ENCODE results near the gene SLC26A11. TPM values are rescaled to one million over a fixed set of nuclear protein-coding genes. Genes with fewer than 3 reads are reported as not detected.

SLC26A11 gene
- total and polyA plus RNA-seq, 8 donors, result 2.3 to 93.3 (median 7.9) TPM

DNA sequence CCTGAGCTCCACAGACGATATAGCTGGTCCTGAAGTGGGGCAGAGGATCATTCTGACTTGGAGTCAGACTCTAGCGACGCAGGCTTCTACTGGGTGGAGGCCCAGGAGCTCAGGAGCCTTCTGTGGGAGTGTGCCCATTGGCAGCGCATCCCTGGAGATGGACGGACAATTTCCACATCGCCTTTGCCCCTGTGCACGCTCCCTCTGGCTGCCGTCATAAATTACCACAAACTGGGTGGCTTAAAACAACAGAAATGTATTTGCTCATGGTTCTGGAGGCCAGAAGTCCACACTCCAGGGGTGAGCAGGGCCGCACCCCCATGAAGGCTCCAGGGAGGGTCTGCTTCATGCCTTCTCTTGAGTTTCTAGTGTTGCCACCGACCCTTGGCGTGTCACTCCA, 43.5 kb upstream of the SLC26A11 start:
- DNase-seq, result no peak
- no peak overlapping the region for H3K27ac ChIP-seq
- H3K36me3 ChIP-seq, result no peaks in the 10 kb centered on the region
- H3K4me3 ChIP-seq, result no peak overlapping the region
- H3K27me3 ChIP-seq, result peaks cover 0 to 6% (median 0%) of the 10 kb centered on the region in 3 donors
- no peaks in the 10 kb centered on the region for H3K9me3 ChIP-seq
- peaks cover 0 to 4% (median 0%) of the 10 kb centered on the region in 4 donors for H3K4me1 ChIP-seq
- 88 to 92% (median 89%) methylated on average over 11 of the region's 11 CpGs for WGBS, 5 donors
- intact Hi-C loops (cut with DNase I; ENCODE audit: low total_unique reads), result no loop called here
- TF ChIP-seq POLR2AphosphoS5 (IDR thresholded peaks at IDR 0.05), result no peak
- no peak for TF ChIP-seq POLR2A (IDR thresholded peaks at IDR 0.05)
- no peak for TF ChIP-seq CTCF (IDR thresholded peaks at IDR 0.05)
- TF ChIP-seq EP300 (IDR thresholded peaks at IDR 0.05), result no peak

DNA sequence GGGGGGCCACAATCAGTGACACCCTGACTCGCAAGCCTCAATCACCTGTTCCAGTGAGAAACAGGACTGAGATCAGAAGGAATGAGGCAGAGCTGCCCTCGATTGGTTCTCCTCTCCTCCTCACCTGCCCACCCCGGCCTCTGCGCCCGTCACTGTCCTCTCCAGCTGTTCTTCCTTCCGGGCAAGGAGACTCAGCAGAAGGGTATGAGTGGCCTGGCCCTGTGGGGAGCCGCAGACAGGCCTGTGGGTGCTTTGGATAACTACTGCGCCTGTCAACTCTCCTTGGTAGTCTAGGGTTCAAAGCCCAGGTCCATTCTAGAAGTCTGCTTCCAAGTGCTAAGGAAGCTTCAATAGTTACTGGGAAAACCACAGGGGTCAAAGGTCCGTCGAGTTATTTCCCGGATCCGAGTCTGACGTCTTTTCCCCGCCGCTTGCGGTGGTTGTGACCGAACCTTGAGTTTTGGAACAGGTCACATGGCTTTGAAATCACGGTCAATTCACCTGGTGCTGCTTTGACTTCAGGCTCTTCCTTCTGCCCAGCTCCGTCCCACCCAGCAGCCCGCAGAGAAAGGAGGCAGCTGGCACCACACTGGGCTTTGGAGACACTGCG, 42.1 kb upstream of the SLC26A11 start:
- peaks cover 0 to 4% (median 0%) of the 10 kb centered on the region in 4 donors for H3K4me1 ChIP-seq
- intact Hi-C loops (cut with DNase I; ENCODE audit: low total_unique reads), result no loop called here
- peaks cover 0 to 9% (median 0%) of the 10 kb centered on the region in 3 donors for H3K27me3 ChIP-seq
- no peaks in the 10 kb centered on the region for H3K9me3 ChIP-seq
- H3K36me3 ChIP-seq, result no peaks in the 10 kb centered on the region
- TF ChIP-seq POLR2AphosphoS5 (IDR thresholded peaks at IDR 0.05) (no peak), POLR2A (IDR thresholded peaks at IDR 0.05) (no peak), CTCF (IDR thresholded peaks at IDR 0.05) (no peak), EP300 (IDR thresholded peaks at IDR 0.05) (no peak)
- 68 to 81% (median 73%) methylated on average over 19 to 21 of the region's 21 CpGs for WGBS, 5 donors
- H3K4me3 ChIP-seq, result no peak overlapping the region
- no peak overlapping the region for H3K27ac ChIP-seq
- DNase-seq, result no peak

DNA sequence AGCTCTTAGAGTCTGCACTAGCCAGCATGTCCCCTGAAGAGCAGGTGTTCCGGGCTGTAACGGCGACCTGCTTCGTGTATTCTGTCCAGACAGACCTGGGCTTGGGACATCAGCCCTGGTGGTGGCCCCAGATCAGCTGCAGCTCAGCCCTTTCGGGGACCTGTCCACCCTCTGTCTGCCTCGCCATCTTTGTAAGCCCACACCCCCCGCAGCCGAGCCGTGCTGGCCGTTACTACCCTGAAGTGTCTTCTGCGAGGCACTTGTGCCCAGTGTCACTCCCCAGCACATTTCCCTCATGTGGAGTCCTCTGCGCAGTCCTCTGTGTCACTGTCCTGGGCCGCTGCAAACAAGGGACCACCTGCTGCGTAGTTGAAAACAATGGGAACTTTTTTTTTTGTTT, 40.0 kb upstream of the SLC26A11 start:
- no peak for TF ChIP-seq EP300 (IDR thresholded peaks at IDR 0.05)
- TF ChIP-seq POLR2AphosphoS5 (IDR thresholded peaks at IDR 0.05), result no peak
- no peak for TF ChIP-seq POLR2A (IDR thresholded peaks at IDR 0.05)
- TF ChIP-seq CTCF (IDR thresholded peaks at IDR 0.05), result no peak
- DNase-seq, result no peak
- peaks cover 0 to 4% (median 0%) of the 10 kb centered on the region in 4 donors for H3K4me1 ChIP-seq
- intact Hi-C loops (cut with DNase I; ENCODE audit: low total_unique reads), result no loop called here
- H3K36me3 ChIP-seq, result no peaks in the 10 kb centered on the region
- 85 to 89% (median 88%) methylated on average over 12 to 14 of the region's 14 CpGs for WGBS, 5 donors
- H3K4me3 ChIP-seq, result no peak overlapping the region
- no peak overlapping the region for H3K27ac ChIP-seq
- peaks cover 0 to 9% (median 0%) of the 10 kb centered on the region in 3 donors for H3K27me3 ChIP-seq
- no peaks in the 10 kb centered on the region for H3K9me3 ChIP-seq

- Histone ChIP-seq H3K27me3 (peaks cover 0 to 9% (median 0%) of the 10 kb centered on the region in 3 donors), H3K9me3 (no peaks in the 10 kb centered on the region), H3K4me1 (no peaks in the 10 kb centered on the region), H3K4me3 (no peak overlapping the region), H3K27ac (no peak overlapping the region), H3K36me3 (no peaks in the 10 kb centered on the region)
- TF ChIP-seq POLR2AphosphoS5 (IDR thresholded peaks at IDR 0.05) (no peak), POLR2A (IDR thresholded peaks at IDR 0.05) (no peak), EP300 (IDR thresholded peaks at IDR 0.05) (no peak), CTCF (IDR thresholded peaks at IDR 0.05) (no peak)
- intact Hi-C loops (cut with DNase I; ENCODE audit: low total_unique reads), result no loop called here
- WGBS, 5 donors, result 88 to 93% (median 92%) methylated on average over 17 of the region's 17 CpGs
- no peak for DNase-seq
Measured at GRCh38 chr17:80181431-80181830, 38.8 kb upstream of the SLC26A11 start.

Measured in stomach (tissue), 9 donors.